GM23338 (cell line): ENCODE measurements around the gene OR4F15.
"Not testable (repeated sequence)": the region's sequence is repeated elsewhere in the genome, so short reads cannot be mapped to it uniquely, and the experiment has no call there.

Experiments used
- EZH2 ChIP-seq: fragments of 200-600 bp; sonication (generic); IDR thresholded peaks from one replicate; pipeline ENCODE4 v1.8.0; 2017; ENCODE audit warnings: antibody characterized with exemption, mild to moderate bottlenecking, low read depth; ENCODE audit not compliant: unreplicated experiment
- EZH2phosphoT487 ChIP-seq: fragments of 200-600 bp; sonication (generic); IDR thresholded peaks from one replicate; pipeline ENCODE4 v1.8.1; 2018; ENCODE audit warnings: antibody characterized with exemption; ENCODE audit not compliant: unreplicated experiment
- POLR2AphosphoS5 ChIP-seq: IDR thresholded peaks from 2 replicates; pipeline ENCODE4 v1.6.1; 2016; ENCODE audit warnings: antibody characterized with exemption, low read depth
- TF ChIP-seq, protein P1 (sequence below), 2 experiments: fragments of 200-600 bp in 1 of 2; sonication (generic) in 1 of 2; conservative IDR thresholded peaks; 2 replicates each; pipeline versions ENCODE4 v1.5.1 to v1.6.1; 2016 to 2017; ENCODE audit warnings: antibody characterized with exemption in 2 of 2, low read depth in 2 of 2, mild to moderate bottlenecking in 2 of 2, moderate library complexity in 1 of 2

DNA sequence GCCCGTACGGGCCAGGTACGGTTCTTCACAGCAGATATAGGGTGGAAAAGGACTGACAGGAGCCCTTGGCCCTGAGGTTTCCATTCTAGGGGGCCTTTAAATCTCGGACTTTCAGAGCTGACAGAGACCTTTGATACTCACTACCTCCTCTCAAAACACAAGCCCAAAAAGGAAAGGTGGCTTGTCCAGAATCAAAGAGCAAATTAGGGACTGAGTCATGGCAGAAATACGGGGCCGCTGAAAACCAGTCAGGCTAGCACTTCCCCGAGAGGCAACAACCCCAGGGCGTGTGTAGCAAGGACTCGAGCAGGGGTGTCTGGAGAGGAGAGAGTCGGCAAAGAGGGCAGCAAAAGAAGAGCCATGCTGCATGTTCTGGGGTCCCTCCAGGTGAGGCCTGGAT, 33.4 kb upstream of the OR4F15 start:
- TF ChIP-seq, protein P1, sequence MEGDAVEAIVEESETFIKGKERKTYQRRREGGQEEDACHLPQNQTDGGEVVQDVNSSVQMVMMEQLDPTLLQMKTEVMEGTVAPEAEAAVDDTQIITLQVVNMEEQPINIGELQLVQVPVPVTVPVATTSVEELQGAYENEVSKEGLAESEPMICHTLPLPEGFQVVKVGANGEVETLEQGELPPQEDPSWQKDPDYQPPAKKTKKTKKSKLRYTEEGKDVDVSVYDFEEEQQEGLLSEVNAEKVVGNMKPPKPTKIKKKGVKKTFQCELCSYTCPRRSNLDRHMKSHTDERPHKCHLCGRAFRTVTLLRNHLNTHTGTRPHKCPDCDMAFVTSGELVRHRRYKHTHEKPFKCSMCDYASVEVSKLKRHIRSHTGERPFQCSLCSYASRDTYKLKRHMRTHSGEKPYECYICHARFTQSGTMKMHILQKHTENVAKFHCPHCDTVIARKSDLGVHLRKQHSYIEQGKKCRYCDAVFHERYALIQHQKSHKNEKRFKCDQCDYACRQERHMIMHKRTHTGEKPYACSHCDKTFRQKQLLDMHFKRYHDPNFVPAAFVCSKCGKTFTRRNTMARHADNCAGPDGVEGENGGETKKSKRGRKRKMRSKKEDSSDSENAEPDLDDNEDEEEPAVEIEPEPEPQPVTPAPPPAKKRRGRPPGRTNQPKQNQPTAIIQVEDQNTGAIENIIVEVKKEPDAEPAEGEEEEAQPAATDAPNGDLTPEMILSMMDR (conservative IDR thresholded peaks at IDR 0.05; ENCODE audit: low read depth in 2 of 2) = not testable (repeated sequence)
- not testable (repeated sequence) for TF ChIP-seq POLR2AphosphoS5, EZH2, EZH2phosphoT487
